Measurements from ENCODE around the gene C12orf76. TPM values are rescaled to one million over a fixed set of nuclear protein-coding genes. Genes with fewer than 3 reads are reported as not detected.
"Not testable (repeated sequence)": the region's sequence is repeated elsewhere in the genome, so short reads cannot be mapped to it uniquely, and the experiment has no call there.

Gene C12orf76
- total RNA-seq, 1 donor from 2014 or later = 14.2 TPM

- no peak for DNase-seq (ENCODE audit: extremely low read depth, low read depth, low spot score)
These were observed 20.0 kb downstream of the C12orf76 start for GRCh38 chr12:110028323-110028722.

GRCh38 chr12:110024051-110024450, 24.3 kb downstream of the C12orf76 start:
- no peak for DNase-seq (ENCODE audit: extremely low read depth, low read depth, low spot score)

- no peak for DNase-seq (ENCODE audit: extremely low read depth, low read depth, low spot score)
These were observed 25.0 kb downstream of the C12orf76 start for GRCh38 chr12:110023059-110023980.

GRCh38 chr12:110020956-110021355, 27.4 kb downstream of the C12orf76 start:
- no peak for DNase-seq (ENCODE audit: extremely low read depth, low read depth, low spot score)

- no peak for DNase-seq (ENCODE audit: extremely low read depth, low read depth, low spot score)
These were observed 33.2 kb downstream of the C12orf76 start for GRCh38 chr12:110015132-110015531.

GRCh38 chr12:110012659-110013058, 35.7 kb downstream of the C12orf76 start:
- no peak for DNase-seq (ENCODE audit: extremely low read depth, low read depth, low spot score)

GRCh38 chr12:110012137-110012536, 36.2 kb downstream of the C12orf76 start:
- DNase-seq (ENCODE audit: extremely low read depth, low read depth, low spot score) = no peak

- no peak for DNase-seq (ENCODE audit: extremely low read depth, low read depth, low spot score)
These were observed 37.2 kb downstream of the C12orf76 start for GRCh38 chr12:110010853-110011723.

GRCh38 chr12:110008681-110009398, 39.5 kb downstream of the C12orf76 start:
- not testable (repeated sequence) for DNase-seq (ENCODE audit: extremely low read depth, low read depth, low spot score)

- DNase-seq (ENCODE audit: extremely low read depth, low read depth, low spot score) = no peak
These were observed 40.4 kb downstream of the C12orf76 start for GRCh38 chr12:110007881-110008280.

GRCh38 chr12:110006115-110006514, 42.2 kb downstream of the C12orf76 start:
- no peak for DNase-seq (ENCODE audit: extremely low read depth, low read depth, low spot score)

GRCh38 chr12:110005319-110005973, 42.9 kb downstream of the C12orf76 start:
- no peak for DNase-seq (ENCODE audit: extremely low read depth, low read depth, low spot score)

GRCh38 chr12:110004598-110004997, 43.7 kb downstream of the C12orf76 start:
- no peak for DNase-seq (ENCODE audit: extremely low read depth, low read depth, low spot score)

GRCh38 chr12:110002676-110003515, 45.4 kb downstream of the C12orf76 start:
- no peak for DNase-seq (ENCODE audit: extremely low read depth, low read depth, low spot score)

GRCh38 chr12:110001596-110001995, 46.7 kb downstream of the C12orf76 start:
- no peak for DNase-seq (ENCODE audit: extremely low read depth, low read depth, low spot score)

GRCh38 chr12:109999983-110000505, 48.3 kb downstream of the C12orf76 start:
- no peak for DNase-seq (ENCODE audit: extremely low read depth, low read depth, low spot score)

- no peak for DNase-seq (ENCODE audit: extremely low read depth, low read depth, low spot score)
These were observed 48.7 kb downstream of the C12orf76 start for GRCh38 chr12:109999649-109999971.

- DNase-seq (ENCODE audit: extremely low read depth, low read depth, low spot score) = peak; percentile 88
These were observed 49.2 kb downstream of the C12orf76 start, which contains the start of gene ANKRD13A for GRCh38 chr12:109998904-109999648. TSS of gene ANKRD13A (plus strand) at chr12:109999430. CDS start at chr12:109999689, 259 bp downstream.
